Kidney epithelial cell (primary cell): ENCODE measurements around the gene SPSB4. TPM values are rescaled to one million over a fixed set of nuclear protein-coding genes. Genes with fewer than 3 reads are reported as not detected.

Experiments
- DNase-seq: peaks from one replicate; pipeline ENCODE4 v3.0.0-alpha.2; 2010; ENCODE audit warnings: low read depth
- H3K27me3 ChIP-seq: 2 replicates; pipeline ENCODE4 v1.6.0; 2011; ENCODE audit warnings: low read length; ENCODE audit not compliant: control insufficient read depth, insufficient read depth
- H3K36me3 ChIP-seq: 2 replicates; pipeline ENCODE4 v1.5.1; 2011; ENCODE audit warnings: low read length; ENCODE audit not compliant: control insufficient read depth, insufficient read depth
- H3K4me3 ChIP-seq: 2 replicates; pipeline ENCODE4 v1.5.1; 2011; ENCODE audit warnings: low read depth, mild to moderate bottlenecking, control low read depth, low read length
- total RNA-seq: library from RNA; depleted of rRNA; stranded (reverse); fragments of >200 nt; gene quantifications from 2 replicates; pipeline ENCODE4 v1.2.3, GENCODE V29; 2015
- TF ChIP-seq, protein P1 (sequence below): IDR thresholded peaks from 2 replicates; pipeline ENCODE4 v1.5.1; 2011; ENCODE audit warnings: mild to moderate bottlenecking, moderate library complexity, low read length, control low read depth, inconsistent platforms; ENCODE audit not compliant: insufficient read depth, poor library complexity, severe bottlenecking

Gene SPSB4
- total RNA-seq, 1 donor from 2014 or later, result 0.67 TPM

DNA sequence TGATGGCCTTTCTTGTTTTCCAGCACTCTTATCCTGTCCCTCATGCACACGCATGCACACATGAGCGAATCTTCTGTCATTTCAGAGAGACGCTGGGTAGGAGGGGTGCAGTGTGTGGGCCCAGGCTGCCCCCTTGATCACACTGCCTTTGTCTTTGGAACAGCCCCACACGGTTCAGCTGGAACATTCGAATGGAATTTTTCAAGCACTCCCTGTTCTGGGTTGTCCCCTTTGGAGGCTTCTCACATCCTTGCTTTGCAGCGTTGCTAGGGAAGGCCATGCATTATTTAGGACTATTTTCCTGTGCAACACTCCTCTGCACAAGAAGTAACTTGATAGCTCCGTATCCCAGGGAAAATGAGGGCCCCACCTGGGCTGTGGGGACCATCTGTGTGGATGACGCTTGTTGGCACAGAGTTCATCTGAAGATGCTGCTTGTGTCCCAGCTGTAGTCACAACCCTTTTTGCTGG, 78.4 kb downstream of the SPSB4 start:
- Histone ChIP-seq H3K36me3 (no peaks in the 10 kb centered on the region), H3K27me3 (no peaks in the 10 kb centered on the region), H3K4me3 (no peak overlapping the region)
- TF ChIP-seq, protein P1, sequence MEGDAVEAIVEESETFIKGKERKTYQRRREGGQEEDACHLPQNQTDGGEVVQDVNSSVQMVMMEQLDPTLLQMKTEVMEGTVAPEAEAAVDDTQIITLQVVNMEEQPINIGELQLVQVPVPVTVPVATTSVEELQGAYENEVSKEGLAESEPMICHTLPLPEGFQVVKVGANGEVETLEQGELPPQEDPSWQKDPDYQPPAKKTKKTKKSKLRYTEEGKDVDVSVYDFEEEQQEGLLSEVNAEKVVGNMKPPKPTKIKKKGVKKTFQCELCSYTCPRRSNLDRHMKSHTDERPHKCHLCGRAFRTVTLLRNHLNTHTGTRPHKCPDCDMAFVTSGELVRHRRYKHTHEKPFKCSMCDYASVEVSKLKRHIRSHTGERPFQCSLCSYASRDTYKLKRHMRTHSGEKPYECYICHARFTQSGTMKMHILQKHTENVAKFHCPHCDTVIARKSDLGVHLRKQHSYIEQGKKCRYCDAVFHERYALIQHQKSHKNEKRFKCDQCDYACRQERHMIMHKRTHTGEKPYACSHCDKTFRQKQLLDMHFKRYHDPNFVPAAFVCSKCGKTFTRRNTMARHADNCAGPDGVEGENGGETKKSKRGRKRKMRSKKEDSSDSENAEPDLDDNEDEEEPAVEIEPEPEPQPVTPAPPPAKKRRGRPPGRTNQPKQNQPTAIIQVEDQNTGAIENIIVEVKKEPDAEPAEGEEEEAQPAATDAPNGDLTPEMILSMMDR, result no peak
- DNase-seq, result no peak

- Histone ChIP-seq H3K4me3 (no peak overlapping the region), H3K27me3 (no peaks in the 10 kb centered on the region), H3K36me3 (no peaks in the 10 kb centered on the region)
- TF ChIP-seq, protein P1, result no peak
- DNase-seq, result no peak
Observed at GRCh38 chr3:141143517-141143916, 92.4 kb downstream of the SPSB4 start.

DNA sequence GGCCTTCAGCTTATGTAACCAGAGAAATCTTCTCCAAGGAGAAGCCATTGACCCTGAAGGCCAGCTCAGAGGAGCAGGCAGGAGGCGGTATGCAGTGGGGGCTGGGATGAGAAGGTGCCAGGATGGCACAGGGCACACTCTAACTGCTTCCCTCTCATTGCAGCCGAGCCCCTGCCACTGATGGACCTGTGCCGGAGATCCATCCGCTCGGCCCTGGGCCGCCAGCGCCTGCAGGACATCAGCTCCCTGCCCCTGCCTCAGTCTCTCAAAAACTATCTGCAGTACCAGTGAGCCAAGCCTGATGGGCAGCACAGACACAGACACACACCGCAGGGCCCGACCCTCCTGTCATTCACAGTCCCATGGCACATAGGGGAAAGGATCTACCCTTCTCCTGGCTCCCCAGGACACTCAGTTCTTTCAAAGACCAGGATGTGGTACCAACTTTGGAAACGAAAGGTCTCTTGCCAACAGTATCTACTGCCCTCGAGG, 95.9 kb downstream of the SPSB4 start:
- H3K27me3 ChIP-seq, result no peaks in the 10 kb centered on the region
- no peak for DNase-seq
- no peak overlapping the region for H3K4me3 ChIP-seq
- no peaks in the 10 kb centered on the region for H3K36me3 ChIP-seq
- TF ChIP-seq, protein P1, result no peak

- no peaks in the 10 kb centered on the region for H3K27me3 ChIP-seq
- TF ChIP-seq, protein P1, result no peak
- DNase-seq, result no peak
- H3K4me3 ChIP-seq, result no peak overlapping the region
- H3K36me3 ChIP-seq, result no peaks in the 10 kb centered on the region
Observed at GRCh38 chr3:141147657-141148056, 96.5 kb downstream of the SPSB4 start.

- Histone ChIP-seq H3K36me3 (no peaks in the 10 kb centered on the region), H3K4me3 (no peak overlapping the region), H3K27me3 (no peaks in the 10 kb centered on the region)
- no peak for DNase-seq
- TF ChIP-seq, protein P1, result no peak
Observed at GRCh38 chr3:141148169-141148568, 97.0 kb downstream of the SPSB4 start.

GRCh38 chr3:141148770-141149169, 97.6 kb downstream of the SPSB4 start:
- H3K27me3 ChIP-seq, result no peaks in the 10 kb centered on the region
- no peak for DNase-seq
- TF ChIP-seq, protein P1, result no peak
- no peaks in the 10 kb centered on the region for H3K36me3 ChIP-seq
- no peak overlapping the region for H3K4me3 ChIP-seq
